Caco-2 (cell line): ENCODE results near the gene ZNF273. TPM values are rescaled to one million over a fixed set of nuclear protein-coding genes. Genes with fewer than 3 reads are reported as not detected.
A peak's percentile ranks its signal among the peaks of the same experiment; 100 is the strongest.
"Not testable (repeated sequence)": the region's sequence is repeated elsewhere in the genome, so short reads cannot be mapped to it uniquely, and the experiment has no call there.

Experiments
- BruUV-seq: library from RNA; stranded (reverse); fragments of 400-500 nt; replicated peaks from 2 replicates; lab custom pipeline; 2021; lab: Mats Ljungman, UMichigan
- CTCF ChIA-PET: fragments of 300-600 bp; sonication (Branson Sonifier 250); formaldehyde crosslinking; loops from one replicate; lab custom pipeline; 2022; ENCODE audit warnings: antibody characterized with exemption; lab: Charles Lee
- POLR2A ChIA-PET: fragments of 300-600 bp; sonication (Branson Sonifier 250); formaldehyde crosslinking; loops from one replicate; lab custom pipeline; 2022; ENCODE audit warnings: antibody characterized with exemption; lab: Charles Lee
- DNase-seq, 2 experiments: peaks; one replicate each; pipeline versions ENCODE4 v3.0.0 to v3.0.0-alpha.2; 2020 to 2022
- H3K27me3 ChIP-seq: replicated peaks from 2 replicates; pipeline ENCODE4 v1.6.0; 2011; ENCODE audit warnings: low read length; ENCODE audit not compliant: control insufficient read depth, insufficient read depth
- H3K36me3 ChIP-seq: 2 replicates; pipeline ENCODE4 v1.5.1; 2011; ENCODE audit warnings: low read length; ENCODE audit not compliant: control insufficient read depth, insufficient read depth
- H3K4me1 ChIP-seq: fragments of 250-450 bp; sonication (Bioruptor Pico); 2 replicates; pipeline ENCODE4 v1.5.1; 2020; ENCODE audit warnings: mild to moderate bottlenecking
- H3K4me3 ChIP-seq: 2 replicates; pipeline ENCODE4 v1.5.1; 2011; ENCODE audit warnings: low read depth, mild to moderate bottlenecking, control low read depth, low read length
- H3K9me3 ChIP-seq: fragments of 250-450 bp; sonication (Bioruptor Pico); 2 replicates; pipeline ENCODE4 v1.5.1; 2020; ENCODE audit warnings: mild to moderate bottlenecking, moderate library complexity
- H3K27ac Mint-ChIP-seq: one replicate; pipeline ENCODE4 v1.8.0; 2022; ENCODE audit warnings: mixed read lengths; ENCODE audit not compliant: unreplicated experiment
- H3K27me3 Mint-ChIP-seq: one replicate; pipeline ENCODE4 v1.8.0; 2022; ENCODE audit warnings: mixed read lengths; ENCODE audit not compliant: insufficient read depth, unreplicated experiment
- H3K36me3 Mint-ChIP-seq: one replicate; pipeline ENCODE4 v1.8.0; 2022; ENCODE audit warnings: mild to moderate bottlenecking, mixed read lengths; ENCODE audit not compliant: insufficient read depth, unreplicated experiment
- H3K4me1 Mint-ChIP-seq: one replicate; pipeline ENCODE4 v1.8.0; 2022; ENCODE audit warnings: low read depth, mixed read lengths; ENCODE audit not compliant: unreplicated experiment
- H3K4me3 Mint-ChIP-seq: one replicate; pipeline ENCODE4 v1.8.0; 2022; ENCODE audit warnings: mild to moderate bottlenecking, moderate library complexity, mixed read lengths; ENCODE audit not compliant: unreplicated experiment
- H3K9me3 Mint-ChIP-seq: one replicate; pipeline ENCODE4 v1.8.0; 2022; ENCODE audit warnings: mixed read lengths; ENCODE audit not compliant: unreplicated experiment
- intact Hi-C: fragments of 100-400 bp; cut with micrococcal nuclease; formaldehyde crosslinking; loops from one replicate; pipeline ENCODE4 v1.10.0; 2022; ENCODE audit not compliant: unreplicated experiment
- total RNA-seq: library from RNA; stranded (reverse); gene quantifications from 2 replicates; pipeline ENCODE4 v1.2.3, GENCODE V29; 2022
- TF ChIP-seq, protein P1 (sequence below), 2 experiments: fragments of 200-600 bp in 1 of 2; IDR thresholded peaks; 1 replicate in 1 of 2; 2 replicates in 1 of 2; pipeline versions ENCODE4 v1.5.1 to v1.8.0; 2011 to 2022; ENCODE audit warnings: antibody characterized with exemption in 1 of 2, control low read depth in 1 of 2, inconsistent platforms in 1 of 2, low read depth in 1 of 2, low read length in 1 of 2, mild to moderate bottlenecking in 1 of 2, moderate library complexity in 1 of 2; ENCODE audit not compliant: insufficient read depth in 1 of 2, severe bottlenecking in 1 of 2, unreplicated experiment in 1 of 2

Gene ZNF273
- total RNA-seq, 1 experiment from 2014 or later = 10.1 TPM

DNA sequence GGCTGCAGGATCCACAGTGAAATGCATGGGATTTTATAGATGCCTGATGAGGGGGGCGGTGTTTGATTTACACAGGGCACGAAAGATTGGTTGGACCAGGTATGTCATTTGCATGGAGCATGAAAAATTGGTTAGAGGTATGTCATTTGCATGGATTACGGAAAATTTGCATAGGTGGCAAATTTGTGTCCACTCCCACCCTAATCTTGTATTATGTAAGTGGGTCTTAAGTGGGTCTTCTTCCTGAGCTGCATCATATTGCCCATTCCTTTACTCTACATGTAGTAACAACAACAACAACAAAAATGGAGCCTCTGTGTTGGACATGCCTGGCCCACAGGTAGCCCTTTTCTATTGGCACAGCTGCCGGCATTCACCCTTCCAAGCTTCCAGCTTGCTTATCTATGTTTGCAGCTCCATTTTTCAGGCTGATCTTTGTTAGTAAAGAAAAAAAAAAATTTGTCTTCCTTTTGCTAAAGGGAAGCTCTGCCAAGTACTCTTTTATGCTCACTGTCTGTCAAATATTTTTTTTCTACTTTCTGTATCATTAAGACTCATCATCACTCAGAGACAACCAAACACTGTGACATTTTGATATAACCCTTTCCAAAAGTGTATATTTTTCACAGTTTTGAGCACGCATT lies 10.3 kb upstream of the ZNF273 start:
- no peaks in the 10 kb centered on the region for H3K27me3 Mint-ChIP-seq
- no peaks in the 10 kb centered on the region for H3K9me3 Mint-ChIP-seq
- no peak for DNase-seq
- Histone ChIP-seq H3K9me3 (no peaks in the 10 kb centered on the region), H3K4me1 (peaks cover 6% of the 10 kb centered on the region; the same call in 1 of the 2 replicates), H3K4me3 (no peak overlapping the region), H3K27me3 (no peaks in the 10 kb centered on the region), H3K36me3 (no peaks in the 10 kb centered on the region)
- TF ChIP-seq, protein P1, sequence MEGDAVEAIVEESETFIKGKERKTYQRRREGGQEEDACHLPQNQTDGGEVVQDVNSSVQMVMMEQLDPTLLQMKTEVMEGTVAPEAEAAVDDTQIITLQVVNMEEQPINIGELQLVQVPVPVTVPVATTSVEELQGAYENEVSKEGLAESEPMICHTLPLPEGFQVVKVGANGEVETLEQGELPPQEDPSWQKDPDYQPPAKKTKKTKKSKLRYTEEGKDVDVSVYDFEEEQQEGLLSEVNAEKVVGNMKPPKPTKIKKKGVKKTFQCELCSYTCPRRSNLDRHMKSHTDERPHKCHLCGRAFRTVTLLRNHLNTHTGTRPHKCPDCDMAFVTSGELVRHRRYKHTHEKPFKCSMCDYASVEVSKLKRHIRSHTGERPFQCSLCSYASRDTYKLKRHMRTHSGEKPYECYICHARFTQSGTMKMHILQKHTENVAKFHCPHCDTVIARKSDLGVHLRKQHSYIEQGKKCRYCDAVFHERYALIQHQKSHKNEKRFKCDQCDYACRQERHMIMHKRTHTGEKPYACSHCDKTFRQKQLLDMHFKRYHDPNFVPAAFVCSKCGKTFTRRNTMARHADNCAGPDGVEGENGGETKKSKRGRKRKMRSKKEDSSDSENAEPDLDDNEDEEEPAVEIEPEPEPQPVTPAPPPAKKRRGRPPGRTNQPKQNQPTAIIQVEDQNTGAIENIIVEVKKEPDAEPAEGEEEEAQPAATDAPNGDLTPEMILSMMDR (IDR thresholded peaks at IDR 0.05; ENCODE audit: insufficient read depth in 1 of 2, low read depth in 1 of 2, low read length in 1 of 2, severe bottlenecking in 1 of 2, unreplicated experiment in 1 of 2) = no peak
- no TSS peak for BruUV-seq
- H3K36me3 Mint-ChIP-seq = no peaks in the 10 kb centered on the region
- ChIA-PET POLR2A (no interaction called here), CTCF (no interaction called here)
- no peak overlapping the region for H3K27ac Mint-ChIP-seq
- no peaks in the 10 kb centered on the region for H3K4me1 Mint-ChIP-seq
- intact Hi-C loops = no loop called here
- no peak overlapping the region for H3K4me3 Mint-ChIP-seq

DNA sequence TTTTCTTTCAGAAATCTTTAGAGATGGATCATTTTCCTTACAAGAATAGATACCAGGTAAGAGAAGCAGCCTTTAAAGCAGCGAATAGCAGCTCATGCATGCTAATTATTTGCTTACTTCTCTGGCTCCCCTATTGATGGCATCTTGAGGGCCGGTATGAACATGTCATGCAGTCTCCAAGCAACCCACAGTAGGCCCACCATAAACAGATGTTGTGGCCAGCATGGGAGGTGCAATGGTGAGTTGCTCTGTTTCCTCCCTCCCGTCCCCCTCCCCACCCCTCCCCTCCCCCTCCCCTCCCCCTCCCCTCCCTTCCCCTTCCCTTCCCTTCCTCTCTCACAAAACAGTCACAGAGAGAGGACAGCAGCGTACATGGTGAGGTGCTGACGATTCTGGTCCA lies 9.7 kb upstream of the ZNF273 start:
- Mint-ChIP-seq H3K9me3 (no peaks in the 10 kb centered on the region), H3K36me3 (no peaks in the 10 kb centered on the region), H3K4me1 (no peaks in the 10 kb centered on the region), H3K4me3 (no peak overlapping the region), H3K27me3 (no peaks in the 10 kb centered on the region), H3K27ac (no peak overlapping the region)
- no peaks in the 10 kb centered on the region for H3K9me3 ChIP-seq
- peaks cover 6% of the 10 kb centered on the region; the same call in 1 of the 2 replicates for H3K4me1 ChIP-seq
- BruUV-seq = no TSS peak
- DNase-seq = no peak
- H3K4me3 ChIP-seq = no peak overlapping the region
- intact Hi-C loops = no loop called here
- H3K27me3 ChIP-seq = no peaks in the 10 kb centered on the region
- ChIA-PET CTCF (no interaction called here), POLR2A (no interaction called here)
- no peaks in the 10 kb centered on the region for H3K36me3 ChIP-seq
- TF ChIP-seq, protein P1 (IDR thresholded peaks at IDR 0.05; ENCODE audit: insufficient read depth in 1 of 2, low read depth in 1 of 2, low read length in 1 of 2, severe bottlenecking in 1 of 2, unreplicated experiment in 1 of 2) = no peak

DNA sequence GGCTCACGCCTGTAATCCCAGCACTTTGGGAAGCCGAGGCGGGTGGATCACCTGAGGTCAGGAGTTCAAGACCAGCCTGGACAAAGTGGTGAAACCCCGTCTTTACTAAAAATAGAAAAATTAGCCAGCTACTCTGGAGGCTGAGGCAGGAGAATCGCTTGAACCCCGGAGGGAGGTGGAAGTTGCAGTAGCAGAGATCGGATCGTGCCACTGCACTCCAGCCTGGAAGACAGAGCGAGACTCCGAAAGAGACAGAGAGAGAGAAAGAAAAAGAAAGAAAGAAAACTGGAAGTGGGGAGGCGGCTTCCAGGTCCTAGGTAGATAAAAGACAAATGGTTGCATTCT lies 640 bp upstream of the ZNF273 start:
- Mint-ChIP-seq H3K27ac (peak overlapping the region; percentile 94), H3K4me1 (peaks cover 22% of the 10 kb centered on the region), H3K36me3 (peaks cover 25% of the 10 kb centered on the region), H3K4me3 (peak overlapping the region; percentile 95)
- H3K27me3 ChIP-seq, intact Hi-C loops, H3K4me1 ChIP-seq, H3K9me3 Mint-ChIP-seq, H3K4me3 ChIP-seq, H3K9me3 ChIP-seq, DNase-seq, H3K27me3 Mint-ChIP-seq, H3K36me3 ChIP-seq, BruUV-seq: not testable (repeated sequence)
- ChIA-PET CTCF (interaction anchor here (1.2 kb wide), 1 partner anchor 14 kb away, joined by 4 read pairs; no protein-coding TSS in a partner anchor), POLR2A (interaction anchor here (0.6 to 1.0 kb wide), 2 partner anchors 12 to 14 kb away, joined by 3 read pairs; no protein-coding TSS in a partner anchor)
